GM21576 (cell line): ENCODE results near the gene TWF2.

ENCODE experiments used
- ATAC-seq: cut with Tn5 transposase; IDR thresholded peaks from one replicate; pipeline ENCODE4 v1.9.1; 2021; ENCODE audit warnings: mild to moderate bottlenecking, moderate library complexity; ENCODE audit not compliant: unreplicated experiment

Gene TWF2

DNA sequence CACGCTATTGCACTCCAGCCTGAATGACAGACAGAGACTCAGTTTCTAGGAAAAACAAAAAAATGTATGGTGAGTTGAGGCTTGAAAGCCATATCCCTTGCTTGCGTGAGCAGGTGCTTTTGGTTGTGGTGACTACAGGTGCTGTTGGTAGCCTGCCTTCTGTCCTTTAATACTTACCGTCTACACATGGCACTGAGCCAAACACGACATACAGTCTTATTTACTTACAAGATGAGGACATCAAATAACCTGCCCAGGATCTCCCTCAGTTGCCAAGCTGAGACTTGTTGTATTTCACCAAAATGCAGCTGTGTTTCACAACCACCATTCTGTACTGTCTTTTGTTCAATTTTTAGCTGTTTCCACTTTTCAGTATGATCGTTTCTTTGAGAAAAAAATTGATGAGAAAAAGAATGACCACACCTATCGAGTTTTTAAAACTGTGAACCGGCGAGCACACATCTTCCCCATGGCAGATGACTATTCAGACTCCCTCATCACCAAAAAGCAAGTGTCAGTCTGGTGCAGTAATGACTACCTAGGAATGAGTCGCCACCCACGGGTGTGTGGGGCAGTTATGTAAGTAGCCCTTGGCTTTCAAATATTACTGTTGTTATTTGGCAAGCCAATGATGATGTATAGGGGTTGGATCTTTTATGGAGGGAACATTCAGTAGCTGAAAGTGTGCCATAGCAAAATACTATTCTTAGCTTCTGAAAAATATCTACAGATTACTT, 34.5 kb downstream of the TWF2 start:
- no peak for ATAC-seq

DNA sequence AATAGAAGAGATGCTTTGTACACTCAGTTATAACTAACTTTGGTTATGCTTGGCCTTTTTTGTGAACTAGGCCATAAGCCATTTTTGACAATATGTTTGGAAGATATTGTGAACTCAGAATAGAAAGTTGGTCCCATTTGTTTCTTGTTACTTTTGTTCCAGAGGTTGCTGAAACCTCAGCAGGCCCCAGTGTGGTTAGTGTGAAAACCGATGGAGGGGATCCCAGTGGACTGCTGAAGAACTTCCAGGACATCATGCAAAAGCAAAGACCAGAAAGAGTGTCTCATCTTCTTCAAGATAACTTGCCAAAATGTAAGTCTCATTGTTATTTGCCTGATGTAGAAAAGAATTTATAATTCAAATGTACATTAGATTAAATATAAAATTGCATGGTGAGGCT, 35.3 kb downstream of the TWF2 start:
- ATAC-seq = no peak

DNA sequence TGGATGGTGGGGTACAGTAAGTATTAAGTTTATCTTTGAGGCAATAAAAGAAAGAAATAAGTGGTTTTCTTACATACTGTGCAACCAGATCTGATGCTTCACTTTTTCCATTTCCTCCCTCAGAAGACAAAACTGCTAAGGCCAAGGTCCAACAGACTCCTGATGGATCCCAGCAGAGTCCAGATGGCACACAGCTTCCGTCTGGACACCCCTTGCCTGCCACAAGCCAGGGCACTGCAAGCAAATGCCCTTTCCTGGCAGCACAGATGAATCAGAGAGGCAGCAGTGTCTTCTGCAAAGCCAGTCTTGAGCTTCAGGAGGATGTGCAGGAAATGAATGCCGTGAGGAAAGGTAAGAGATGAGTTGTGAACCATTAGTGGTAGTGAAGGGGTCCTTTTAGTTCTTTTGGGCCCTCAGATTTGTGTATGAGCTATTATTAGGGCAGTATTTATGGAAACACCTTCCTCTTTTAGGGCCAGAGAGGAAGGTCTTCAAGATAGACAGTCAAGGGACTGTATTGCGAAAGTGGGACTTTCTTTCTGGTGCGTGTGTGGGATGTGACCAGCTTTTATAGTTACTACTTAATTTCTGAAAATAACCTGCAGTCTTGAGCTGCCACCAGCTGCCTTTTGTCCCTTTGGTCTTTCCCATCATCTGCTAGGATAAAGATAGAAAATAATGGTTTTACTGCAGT, 36.4 kb downstream of the TWF2 start:
- no peak for ATAC-seq

DNA sequence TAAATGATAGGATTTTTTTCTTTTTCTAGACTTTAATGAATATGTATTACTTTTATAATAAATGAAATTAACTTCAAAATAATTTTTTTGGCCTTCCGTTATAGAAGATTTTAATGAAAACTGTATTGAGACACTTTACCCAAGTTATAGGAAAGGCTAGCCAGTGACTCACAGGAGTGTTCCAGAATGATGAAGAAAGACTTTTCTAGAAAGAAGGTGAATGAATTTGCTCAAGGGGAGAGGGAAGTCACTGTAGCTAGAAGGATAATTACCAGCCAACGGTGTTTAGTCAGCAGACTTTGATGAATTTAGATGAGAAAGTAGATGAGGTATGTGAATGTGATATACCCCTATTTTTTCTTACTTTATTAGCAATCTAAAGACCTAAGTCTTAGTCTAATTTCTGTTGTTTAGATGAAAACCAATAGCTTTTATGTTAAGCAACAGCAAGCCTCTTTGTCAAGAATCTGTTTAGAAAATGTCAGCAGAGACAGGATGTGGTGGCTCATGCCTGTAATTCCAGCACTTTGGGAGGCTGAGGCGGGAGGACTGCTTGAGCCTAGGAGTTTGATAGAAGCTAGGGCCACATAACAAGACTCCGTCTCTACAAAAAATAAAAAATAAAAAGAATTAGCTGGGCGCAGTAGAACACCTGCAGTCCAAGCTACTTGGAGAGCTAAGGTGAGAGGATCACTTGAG, 37.8 kb downstream of the TWF2 start:
- no peak for ATAC-seq

DNA sequence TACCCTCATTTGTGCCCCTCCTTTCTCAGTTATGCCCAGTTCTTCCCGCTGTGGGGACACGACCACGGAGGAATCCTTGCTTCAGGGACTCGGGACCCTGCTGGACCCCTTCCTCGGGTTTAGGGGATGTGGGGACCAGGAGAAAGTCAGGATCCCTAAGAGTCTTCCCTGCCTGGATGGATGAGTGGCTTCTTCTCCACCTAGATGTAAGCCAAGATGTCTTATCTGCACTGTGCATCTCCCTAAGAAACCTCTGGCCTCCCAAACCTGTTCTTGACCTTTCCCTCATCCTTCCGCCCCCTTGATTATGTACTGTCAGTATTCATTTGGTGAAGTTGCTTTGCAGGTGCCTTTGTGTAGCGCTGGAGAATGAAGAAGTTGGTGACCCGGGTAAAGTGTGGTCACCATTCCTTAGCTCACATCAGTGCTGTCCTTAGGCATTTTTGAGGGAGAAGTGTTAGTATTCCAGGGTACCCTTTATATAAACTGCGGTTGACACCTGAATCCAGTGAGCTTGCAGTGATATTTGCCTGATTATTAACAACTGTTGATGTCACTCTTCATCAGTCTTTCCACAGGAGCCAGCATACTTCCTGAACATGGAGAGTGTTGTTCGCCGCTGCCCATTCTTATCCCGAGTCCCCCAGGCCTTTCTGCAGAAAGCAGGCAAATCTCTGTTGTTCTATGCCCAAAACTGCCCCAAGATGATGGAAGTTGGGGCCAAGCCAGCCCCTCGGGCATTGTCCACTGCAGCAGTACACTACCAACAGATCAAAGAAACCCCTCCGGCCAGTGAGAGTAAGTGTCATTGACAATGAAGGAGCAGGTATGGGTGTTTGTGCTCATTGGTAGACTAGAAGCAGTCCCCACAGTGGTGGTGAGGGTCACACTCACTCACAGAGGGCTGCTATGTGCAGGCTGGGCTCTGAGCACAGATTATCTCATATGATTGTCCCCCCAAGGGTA, 40.0 kb downstream of the TWF2 start:
- ATAC-seq = no peak

DNA sequence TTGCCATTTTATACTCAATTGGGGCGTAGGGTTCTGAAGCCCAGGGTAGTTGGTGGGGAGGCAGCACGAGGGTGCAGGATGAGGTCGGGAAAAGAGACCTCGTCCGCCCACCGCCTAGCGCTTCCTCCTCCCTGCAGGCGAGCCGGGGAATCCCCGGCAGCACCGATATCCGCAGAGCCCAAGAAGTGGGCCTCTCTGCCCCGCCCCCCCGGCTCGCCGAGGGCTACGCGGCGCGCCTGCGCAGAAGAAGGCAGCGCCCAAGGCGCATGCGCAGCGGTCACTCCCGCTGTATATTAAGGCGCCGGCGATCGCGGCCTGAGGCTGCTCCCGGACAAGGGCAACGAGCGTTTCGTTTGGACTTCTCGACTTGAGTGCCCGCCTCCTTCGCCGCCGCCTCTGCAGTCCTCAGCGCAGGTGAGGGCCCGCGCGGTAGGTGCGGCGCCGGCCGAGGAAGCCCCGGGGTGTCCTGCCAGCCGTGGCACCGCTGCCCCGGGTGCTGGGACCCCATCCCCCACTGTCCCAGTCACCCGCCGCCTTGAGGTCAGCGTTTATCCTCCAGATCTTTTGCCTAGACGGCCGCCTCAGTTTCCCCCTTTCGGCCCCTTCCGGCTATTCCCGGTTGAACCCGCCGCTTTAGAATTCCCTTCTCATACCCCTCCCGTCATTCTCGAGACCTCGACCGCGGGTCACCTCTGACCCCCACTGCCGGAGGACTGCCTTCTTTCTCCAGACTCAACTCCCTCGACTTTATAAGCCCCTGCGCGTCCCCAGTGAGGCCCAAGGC, 40.9 kb downstream of the TWF2 start, which contains the start of gene ALAS1:
Gene ALAS1, plus strand, starts transcription at position 319 of the 784 bp plus-strand sequence. CDS start 1,082 bp downstream, outside the sequence.
- peak; percentile 84 for ATAC-seq

DNA sequence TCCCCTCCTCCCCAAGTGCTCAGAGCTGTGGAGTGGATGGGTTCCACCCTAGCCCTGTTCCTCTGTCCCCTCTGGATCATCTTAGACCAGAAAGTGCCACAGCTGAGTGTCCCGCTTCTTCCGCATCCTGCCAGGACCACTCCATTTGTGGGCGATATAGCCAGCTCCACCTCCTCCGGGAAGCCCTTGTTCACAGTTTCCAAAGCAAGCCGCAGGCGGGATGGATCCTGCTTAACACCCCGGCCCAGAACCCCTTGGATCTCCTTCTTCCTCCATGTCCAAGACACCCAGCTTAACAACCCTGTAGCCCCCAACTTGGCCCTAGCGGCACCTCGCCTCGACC, 41.5 kb downstream of the TWF2 start:
- ATAC-seq = no peak

GRCh38 chr3:52196977-52197376, 42.0 kb downstream of the TWF2 start:
- ATAC-seq = no peak

- ATAC-seq = no peak
These were observed 43.1 kb downstream of the TWF2 start for GRCh38 chr3:52195823-52196331.

DNA sequence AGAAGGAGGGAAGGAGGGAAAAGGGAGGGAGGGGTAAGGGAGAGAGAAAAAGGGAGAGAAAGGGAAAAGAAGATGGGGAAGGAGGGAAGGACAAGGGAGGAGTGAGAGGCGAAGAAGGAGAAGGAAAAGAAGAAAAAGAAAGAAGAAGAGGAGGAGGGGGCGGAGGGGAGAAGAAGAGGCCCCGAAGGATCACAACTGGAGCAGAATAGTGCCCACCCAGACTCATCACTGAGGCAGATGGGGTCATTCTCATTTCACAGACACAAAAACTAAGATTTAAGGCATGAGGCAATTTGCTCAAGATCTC, 43.7 kb downstream of the TWF2 start:
- no peak for ATAC-seq

GRCh38 chr3:52194485-52195290, 44.3 kb downstream of the TWF2 start:
- no peak for ATAC-seq

DNA sequence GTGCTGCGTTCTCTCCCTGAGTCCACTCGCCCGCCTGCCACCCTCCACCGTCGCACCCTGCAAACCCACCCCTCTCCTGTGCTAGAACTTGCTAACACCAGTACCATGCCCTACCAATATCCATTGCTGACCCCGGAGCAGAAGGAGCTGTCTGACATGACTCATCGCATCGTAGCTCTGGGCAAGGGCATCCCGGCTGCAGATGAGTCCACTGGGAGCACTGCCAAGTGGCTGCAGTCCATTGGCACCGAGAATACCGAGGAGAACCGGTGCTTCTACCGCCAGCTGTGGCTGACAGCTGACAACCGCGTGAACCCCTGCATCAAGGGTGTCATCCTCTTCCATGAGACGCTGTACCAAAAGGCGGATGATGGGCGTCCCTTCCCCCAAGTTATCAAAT, 45.9 kb downstream of the TWF2 start:
- ATAC-seq = no peak

GRCh38 chr3:52191663-52192062, 47.3 kb downstream of the TWF2 start:
- ATAC-seq = no peak

DNA sequence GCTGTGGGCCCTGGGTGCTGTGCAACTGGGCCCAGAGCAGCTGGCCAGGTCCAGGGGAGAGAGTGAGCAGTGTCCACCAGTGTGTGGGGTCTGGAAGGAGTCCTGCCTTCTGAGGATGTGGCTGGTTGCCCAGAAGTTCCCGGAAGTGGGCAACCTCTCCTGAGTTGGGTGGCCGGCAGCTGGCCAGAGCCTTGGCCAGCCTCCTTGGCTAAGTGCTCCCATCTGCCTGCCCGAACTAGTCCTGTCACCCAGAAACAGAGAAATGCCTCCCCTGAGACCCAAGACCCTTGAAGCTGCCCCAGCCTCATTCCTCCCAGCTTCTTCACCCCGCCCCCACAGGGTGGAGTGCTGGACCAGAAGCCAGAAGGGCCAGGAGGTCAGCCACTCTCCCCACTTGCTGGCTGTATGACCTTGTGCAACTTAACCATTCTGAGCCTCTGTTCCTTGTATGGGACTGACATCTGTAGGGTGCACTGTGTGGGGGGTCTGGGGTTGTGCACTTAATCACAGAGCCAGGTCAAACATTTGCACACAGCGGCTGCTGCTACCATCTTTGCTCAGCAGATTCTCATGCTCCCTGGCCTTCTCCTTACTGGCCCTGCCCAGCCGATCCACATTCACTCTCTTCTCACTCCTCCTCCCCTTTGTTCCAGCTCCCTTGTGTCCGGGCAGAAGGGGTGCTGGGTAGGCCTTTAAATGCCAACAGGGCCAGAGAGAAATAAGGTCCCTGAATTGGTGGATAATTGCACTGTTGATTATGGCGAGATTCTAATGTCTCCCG, 48.5 kb downstream of the TWF2 start:
- no peak for ATAC-seq

DNA sequence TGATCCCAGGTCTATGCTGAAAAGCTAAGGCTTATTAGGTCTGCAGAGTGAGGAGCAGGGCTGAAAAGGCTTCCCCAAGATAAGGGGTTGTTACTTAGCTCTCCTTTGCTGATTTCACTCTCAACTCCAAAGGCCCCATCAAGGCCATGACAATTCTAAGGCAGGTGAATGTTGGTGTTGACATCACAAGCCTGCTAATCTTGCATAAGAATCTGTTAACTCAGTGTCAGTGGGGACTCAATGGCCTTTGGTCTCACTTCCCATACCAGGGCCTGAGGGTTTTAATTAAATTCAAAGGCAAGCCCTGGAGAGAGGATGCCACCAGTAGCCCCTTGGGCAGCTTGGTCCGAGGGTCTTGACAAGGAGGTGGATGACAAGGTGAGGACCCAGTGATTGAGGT, 50.4 kb downstream of the TWF2 start:
- ATAC-seq = no peak

DNA sequence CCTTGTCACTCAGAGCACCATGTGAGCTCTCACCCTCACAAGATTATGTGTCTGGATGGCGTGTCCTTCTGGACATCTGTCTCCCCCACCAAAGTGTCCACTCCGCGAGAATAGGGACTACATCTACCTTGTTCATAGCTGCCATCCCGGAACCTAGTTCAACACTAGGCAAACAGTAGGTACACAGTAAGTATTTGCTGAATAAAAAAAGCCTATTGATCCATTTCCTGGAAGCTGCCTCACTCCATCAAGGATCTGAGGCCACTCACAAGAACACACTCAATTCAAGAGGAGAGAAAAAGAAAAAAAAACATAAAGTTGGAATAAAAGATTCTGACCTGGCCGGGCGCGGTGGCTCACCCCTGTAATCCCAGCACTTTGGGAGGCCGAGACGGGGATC, 52.2 kb downstream of the TWF2 start:
- ATAC-seq = no peak

- no peak for ATAC-seq
These were observed 53.1 kb downstream of the TWF2 start for GRCh38 chr3:52185837-52186236.

GRCh38 chr3:52185311-52185710, 53.6 kb downstream of the TWF2 start:
- no peak for ATAC-seq
